ENCODE measurements around the gene NAP1L4.

- no peak for TF ChIP-seq CTCF (IDR thresholded peaks at IDR 0.05)
- 0 out of 2 replicates have a peak, but pooled peaks have one; percentile 10 for TF ChIP-seq POLR2AphosphoS5 (IDR thresholded peaks at IDR 0.05; ENCODE audit: low read depth, low read length)
- no peak for TF ChIP-seq REST (IDR thresholded peaks at IDR 0.05; ENCODE audit: insufficient read depth in 1 of 2, low read depth in 2 of 2, low read length in 1 of 2)
- TF ChIP-seq SIN3A (IDR thresholded peaks at IDR 0.05; ENCODE audit: borderline replicate concordance, insufficient read depth, low read depth, low read length), result no peak
Observed at GRCh38 chr11:3010521-3011275, 18.6 kb upstream of the NAP1L4 start.

All from Panc1 (cell line).